SU-DHL-6 (cell line): ENCODE measurements around the gene GNAO1.

ENCODE experiments used
- EZH2phosphoT487 ChIP-seq: fragments of 200-600 bp; sonication (generic), shearing (Covaris generic); conservative IDR thresholded peaks from 2 replicates; pipeline ENCODE4 v1.6.1; 2018; ENCODE audit warnings: mild to moderate bottlenecking, antibody characterized with exemption, low read length, moderate library complexity, mixed read lengths
- TF ChIP-seq, protein P1 (sequence below): fragments of 200-600 bp; sonication (generic); IDR thresholded peaks from one replicate; pipeline ENCODE4 v1.5.1; 2017; ENCODE audit warnings: antibody characterized with exemption, mild to moderate bottlenecking, low read length, moderate library complexity; ENCODE audit not compliant: insufficient read depth, poor library complexity, severe bottlenecking

DNA sequence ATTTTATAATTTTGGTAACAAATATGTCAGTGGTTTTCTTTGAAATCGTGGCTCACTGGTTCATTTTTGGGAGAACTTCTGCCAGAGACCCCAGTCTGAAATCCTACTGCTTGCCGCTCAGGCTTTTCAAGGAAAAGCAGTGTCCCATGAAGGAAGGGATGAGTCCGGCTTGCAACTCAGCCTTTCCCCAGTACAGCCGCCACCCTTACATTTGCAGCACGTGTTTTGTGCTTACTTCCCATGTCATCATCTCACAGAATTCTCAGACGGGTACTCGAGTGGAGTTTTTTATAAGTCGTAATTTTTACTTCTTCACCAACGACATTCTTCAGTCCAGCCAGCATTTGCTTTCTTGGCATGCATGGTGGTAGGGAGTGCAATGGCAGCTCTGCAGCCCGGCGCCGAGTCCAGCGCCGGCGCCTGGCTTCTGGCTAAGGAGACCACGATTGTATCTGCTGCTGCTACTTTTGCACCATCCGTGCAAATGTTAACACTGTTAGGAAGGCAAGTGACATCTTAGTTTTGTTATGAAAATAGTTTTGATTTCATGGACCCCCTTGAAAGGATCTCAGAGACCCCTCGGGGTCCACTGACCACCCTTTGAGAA lies 123.1 kb downstream of the GNAO1 start:
- TF ChIP-seq, protein P1, sequence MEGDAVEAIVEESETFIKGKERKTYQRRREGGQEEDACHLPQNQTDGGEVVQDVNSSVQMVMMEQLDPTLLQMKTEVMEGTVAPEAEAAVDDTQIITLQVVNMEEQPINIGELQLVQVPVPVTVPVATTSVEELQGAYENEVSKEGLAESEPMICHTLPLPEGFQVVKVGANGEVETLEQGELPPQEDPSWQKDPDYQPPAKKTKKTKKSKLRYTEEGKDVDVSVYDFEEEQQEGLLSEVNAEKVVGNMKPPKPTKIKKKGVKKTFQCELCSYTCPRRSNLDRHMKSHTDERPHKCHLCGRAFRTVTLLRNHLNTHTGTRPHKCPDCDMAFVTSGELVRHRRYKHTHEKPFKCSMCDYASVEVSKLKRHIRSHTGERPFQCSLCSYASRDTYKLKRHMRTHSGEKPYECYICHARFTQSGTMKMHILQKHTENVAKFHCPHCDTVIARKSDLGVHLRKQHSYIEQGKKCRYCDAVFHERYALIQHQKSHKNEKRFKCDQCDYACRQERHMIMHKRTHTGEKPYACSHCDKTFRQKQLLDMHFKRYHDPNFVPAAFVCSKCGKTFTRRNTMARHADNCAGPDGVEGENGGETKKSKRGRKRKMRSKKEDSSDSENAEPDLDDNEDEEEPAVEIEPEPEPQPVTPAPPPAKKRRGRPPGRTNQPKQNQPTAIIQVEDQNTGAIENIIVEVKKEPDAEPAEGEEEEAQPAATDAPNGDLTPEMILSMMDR, result no peak
- TF ChIP-seq EZH2phosphoT487, result no peak
